ENCODE results near the gene SGTA. TPM values are rescaled to one million over a fixed set of nuclear protein-coding genes. Genes with fewer than 3 reads are reported as not detected.

Gene SGTA
- total and polyA plus RNA-seq, 2 experiments from 2014 or later, result 71.6 to 102 TPM

- DNase-seq (ENCODE audit: low spot score), result no peak
- H3K4me2 ChIP-seq, result no peak overlapping the region
- H4K20me1 ChIP-seq (replicated peaks; ENCODE audit: insufficient read depth), result no peaks in the 10 kb centered on the region; the same call in 1 of the 2 replicates
- H3K4me3 Mint-ChIP-seq, result no peak overlapping the region
- peaks cover 16% of the 10 kb centered on the region for H3K27me3 Mint-ChIP-seq (ENCODE audit: insufficient read depth, low read depth, poor library complexity)
- no peaks in the 10 kb centered on the region for H3K9me3 Mint-ChIP-seq
- H3K27me3 ChIP-seq (ENCODE audit: insufficient read depth), result no peaks in the 10 kb centered on the region
- no peak overlapping the region for H3K27ac Mint-ChIP-seq
- TF ChIP-seq EZH2phosphoT487 (IDR thresholded peaks at IDR 0.05; ENCODE audit: unreplicated experiment), result no peak
- no peak for TF ChIP-seq NANOG (IDR thresholded peaks at IDR 0.05; ENCODE audit: borderline replicate concordance)
- peaks cover 2% of the 10 kb centered on the region; the same call in 1 of the 2 replicates for H3K36me3 ChIP-seq (ENCODE audit: insufficient read depth)
- no peaks in the 10 kb centered on the region for H3K9me2 ChIP-seq (ENCODE audit: insufficient read depth)
- H2AFZ ChIP-seq, result no peak overlapping the region
- H3K27ac ChIP-seq (ENCODE audit: low read depth), result no peak overlapping the region
- H3F3A ChIP-seq (replicated peaks; ENCODE audit: low read depth), result 0 out of 2 replicates have a peak, but pooled peaks cover 3% of the 10 kb centered on the region
- H3K4me3 ChIP-seq, result no peak overlapping the region
- no peaks in the 10 kb centered on the region for H3K79me2 ChIP-seq (replicated peaks; ENCODE audit: insufficient read depth)
- H3K4me1 ChIP-seq (ENCODE audit: insufficient read depth), result no peaks in the 10 kb centered on the region
- ATAC-seq, result no peak
- peaks cover 27% of the 10 kb centered on the region for H3K36me3 Mint-ChIP-seq (ENCODE audit: low read depth)
- no peaks in the 10 kb centered on the region for H3K4me1 Mint-ChIP-seq
Observed at GRCh38 chr19:2751438-2751830, 31.6 kb downstream of the SGTA start.

DNA sequence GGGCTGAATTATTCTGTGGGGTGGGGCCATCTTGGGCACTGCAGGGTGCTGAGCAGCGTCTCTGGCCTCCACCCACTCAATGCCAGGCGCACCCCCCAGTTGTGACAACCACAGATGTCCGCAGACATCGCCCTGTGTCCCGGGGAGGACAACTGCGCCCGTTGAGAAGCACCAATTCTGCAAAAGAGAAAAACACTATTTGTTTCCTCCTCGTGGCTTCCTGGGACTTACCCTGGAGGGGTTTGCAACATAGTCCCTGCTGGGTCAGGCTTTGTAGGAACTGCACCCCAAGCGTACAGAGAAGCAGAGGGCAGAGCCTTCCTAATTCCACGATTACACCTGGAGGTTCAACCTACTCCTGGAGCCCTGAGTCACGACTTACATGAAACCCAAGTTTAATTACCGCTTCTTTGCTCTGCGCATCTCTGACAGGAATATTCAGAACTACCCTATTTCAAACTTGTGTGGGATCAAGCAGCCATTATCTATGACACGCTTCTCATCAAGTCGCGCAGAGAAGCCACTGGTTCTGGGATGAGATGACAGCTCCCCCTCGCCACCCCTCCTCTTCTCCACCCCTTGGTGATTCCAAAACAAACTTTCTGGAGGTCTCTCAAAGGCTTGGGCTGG is 32.1 kb downstream of the SGTA start:
- no peaks in the 10 kb centered on the region for H3K27me3 ChIP-seq (ENCODE audit: insufficient read depth)
- Mint-ChIP-seq H3K4me3 (no peak overlapping the region), H3K9me3 (no peaks in the 10 kb centered on the region), H3K4me1 (no peaks in the 10 kb centered on the region), H3K27me3 (ENCODE audit: insufficient read depth, low read depth, poor library complexity) (peaks cover 16% of the 10 kb centered on the region), H3K36me3 (ENCODE audit: low read depth) (peaks cover 22% of the 10 kb centered on the region), H3K27ac (no peak overlapping the region)
- H4K20me1 ChIP-seq (replicated peaks; ENCODE audit: insufficient read depth), result no peaks in the 10 kb centered on the region; the same call in 1 of the 2 replicates
- H3K79me2 ChIP-seq (replicated peaks; ENCODE audit: insufficient read depth), result no peaks in the 10 kb centered on the region
- H3K4me2 ChIP-seq, result no peak overlapping the region
- 0 out of 2 replicates have a peak, but pooled peaks cover 3% of the 10 kb centered on the region for H3F3A ChIP-seq (replicated peaks; ENCODE audit: low read depth)
- H3K4me1 ChIP-seq (ENCODE audit: insufficient read depth), result no peaks in the 10 kb centered on the region
- DNase-seq (ENCODE audit: low spot score) (no peak), ATAC-seq (no peak)
- H2AFZ ChIP-seq, result no peak overlapping the region
- no peak overlapping the region for H3K4me3 ChIP-seq
- no peaks in the 10 kb centered on the region for H3K9me2 ChIP-seq (ENCODE audit: insufficient read depth)
- no peak overlapping the region for H3K27ac ChIP-seq (ENCODE audit: low read depth)
- H3K36me3 ChIP-seq (ENCODE audit: insufficient read depth), result no peaks in the 10 kb centered on the region
- TF ChIP-seq EZH2 (IDR thresholded peaks at IDR 0.05; ENCODE audit: low read depth, unreplicated experiment), result no peak
- no peak for TF ChIP-seq JUNB (IDR thresholded peaks at IDR 0.05; ENCODE audit: unreplicated experiment)
- TF ChIP-seq ZNF462 (CRISPR knock-in tag; IDR thresholded peaks at IDR 0.05), result no peak
- no peak for TF ChIP-seq NANOG (IDR thresholded peaks at IDR 0.05; ENCODE audit: borderline replicate concordance)
- TF ChIP-seq, protein P1, sequence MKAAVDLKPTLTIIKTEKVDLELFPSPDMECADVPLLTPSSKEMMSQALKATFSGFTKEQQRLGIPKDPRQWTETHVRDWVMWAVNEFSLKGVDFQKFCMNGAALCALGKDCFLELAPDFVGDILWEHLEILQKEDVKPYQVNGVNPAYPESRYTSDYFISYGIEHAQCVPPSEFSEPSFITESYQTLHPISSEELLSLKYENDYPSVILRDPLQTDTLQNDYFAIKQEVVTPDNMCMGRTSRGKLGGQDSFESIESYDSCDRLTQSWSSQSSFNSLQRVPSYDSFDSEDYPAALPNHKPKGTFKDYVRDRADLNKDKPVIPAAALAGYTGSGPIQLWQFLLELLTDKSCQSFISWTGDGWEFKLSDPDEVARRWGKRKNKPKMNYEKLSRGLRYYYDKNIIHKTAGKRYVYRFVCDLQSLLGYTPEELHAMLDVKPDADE (IDR thresholded peaks at IDR 0.05), result no peak
- no peak for TF ChIP-seq CTCF (conservative IDR thresholded peaks at IDR 0.05; ENCODE audit: low read depth in 2 of 2)
- TF ChIP-seq ZNF331 (CRISPR knock-in tag; IDR thresholded peaks at IDR 0.05; ENCODE audit: low read depth), result no peak
- no peak for TF ChIP-seq CREB1 (CRISPR knock-in tag; IDR thresholded peaks at IDR 0.05; ENCODE audit: low read depth)
- TF ChIP-seq EZH2phosphoT487 (IDR thresholded peaks at IDR 0.05; ENCODE audit: unreplicated experiment), result no peak
